H1 (cell line): ENCODE measurements around the gene ANKMY2. TPM values are rescaled to one million over a fixed set of nuclear protein-coding genes. Genes with fewer than 3 reads are reported as not detected.

Source experiments
- GTF2F1 ChIP-seq: IDR thresholded peaks from 2 replicates; pipeline ENCODE4 v1.6.1; 2012; ENCODE audit warnings: low read depth, low read length, improper control_type of control experiment, borderline replicate concordance
- JUND ChIP-seq: IDR thresholded peaks from 2 replicates; pipeline ENCODE4 v1.6.1; 2011; ENCODE audit warnings: mild to moderate bottlenecking, improper control_type of control experiment, low read length
- KDM1A ChIP-seq: fragments of 200-600, 300-600 bp; sonication (generic); IDR thresholded peaks from 2 replicates; pipeline ENCODE4 v1.7.1; 2016; ENCODE audit warnings: mild to moderate bottlenecking, low read length, borderline replicate concordance
- SIN3A ChIP-seq, 2 experiments: IDR thresholded peaks in 1 of 2; conservative IDR thresholded peaks in 1 of 2; 2 replicates each; pipeline ENCODE4 v1.6.1; 2011 to 2012; ENCODE audit warnings: low read length in 2 of 2, improper control_type of control experiment in 1 of 2, low read depth in 1 of 2, mild to moderate bottlenecking in 1 of 2
- TCF12 ChIP-seq: IDR thresholded peaks from 2 replicates; pipeline ENCODE4 v1.6.1; 2011; ENCODE audit warnings: low read depth, mild to moderate bottlenecking, low read length
- polyA plus RNA-seq, 7 experiments: library from polyadenylated mRNA; depleted of rRNA in 3 of 7; stranded (reverse) in 5 of 7; unstranded in 2 of 7; fragments of >200 nt in 5 of 7; fragments of 200-250 nt in 2 of 7; gene quantifications; 1 replicate in 5 of 7; 2 replicates in 1 of 7; 4 replicates in 1 of 7; pipeline versions ENCODE4 v1.2.1 to v1.2.3, GENCODE V29; 2011 to 2013; ENCODE audit warnings: missing spikeins in 2 of 7, mixed read lengths in 2 of 7
- total RNA-seq: library from RNA; stranded (reverse); fragmentation: NEBNext Ultra II Directional; extraction: Animal tissue kit (Norgen Biotek cat#: 25700); gene quantifications from 2 replicates; pipeline ENCODE4 v1.2.1, GENCODE V29; 2021

Gene ANKMY2
- total and polyA plus RNA-seq, 2 of the 8 experiments (the other 6 are each of a cell fraction or from before 2014, with no cell fraction given) = 5.2 to 9.3 TPM

DNA sequence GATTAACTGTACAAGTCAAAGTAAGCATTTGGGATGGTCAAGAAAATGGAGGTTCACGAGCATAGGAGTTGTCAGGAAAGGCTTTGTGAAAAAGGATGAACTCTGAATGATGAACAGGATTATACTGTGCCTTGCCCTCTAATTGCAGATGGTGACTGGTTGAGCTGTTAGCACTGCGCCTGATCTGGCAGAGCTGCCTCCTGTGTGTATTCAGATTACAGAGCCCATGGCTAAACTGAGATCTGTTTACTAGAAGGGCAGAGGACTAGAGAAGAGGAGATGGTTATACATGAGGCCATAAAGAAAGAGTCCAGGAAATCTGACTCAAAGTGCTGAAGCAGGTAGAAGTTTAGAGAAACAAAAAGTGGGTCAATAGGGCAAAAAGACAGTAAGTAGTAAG lies 89.2 kb downstream of the ANKMY2 start (continued):
- TF ChIP-seq TCF12 (no peak), KDM1A (no peak), SIN3A (conservative IDR thresholded peaks at IDR 0.05 in 1 of 2, IDR thresholded peaks at IDR 0.05 in 1 of 2; ENCODE audit: low read depth in 1 of 2, low read length in 2 of 2) (no peak), GTF2F1 (no peak), JUND (no peak)
